NCI-H748 treated with DMSO at 0.1 percent for 48 hours (cell line): ENCODE data around the gene NUMB.

ENCODE experiments used
- DNase-seq: peaks from one replicate; lab custom pipeline; 2025; lab: John Stamatoyannopoulos, UW

Gene NUMB

DNA sequence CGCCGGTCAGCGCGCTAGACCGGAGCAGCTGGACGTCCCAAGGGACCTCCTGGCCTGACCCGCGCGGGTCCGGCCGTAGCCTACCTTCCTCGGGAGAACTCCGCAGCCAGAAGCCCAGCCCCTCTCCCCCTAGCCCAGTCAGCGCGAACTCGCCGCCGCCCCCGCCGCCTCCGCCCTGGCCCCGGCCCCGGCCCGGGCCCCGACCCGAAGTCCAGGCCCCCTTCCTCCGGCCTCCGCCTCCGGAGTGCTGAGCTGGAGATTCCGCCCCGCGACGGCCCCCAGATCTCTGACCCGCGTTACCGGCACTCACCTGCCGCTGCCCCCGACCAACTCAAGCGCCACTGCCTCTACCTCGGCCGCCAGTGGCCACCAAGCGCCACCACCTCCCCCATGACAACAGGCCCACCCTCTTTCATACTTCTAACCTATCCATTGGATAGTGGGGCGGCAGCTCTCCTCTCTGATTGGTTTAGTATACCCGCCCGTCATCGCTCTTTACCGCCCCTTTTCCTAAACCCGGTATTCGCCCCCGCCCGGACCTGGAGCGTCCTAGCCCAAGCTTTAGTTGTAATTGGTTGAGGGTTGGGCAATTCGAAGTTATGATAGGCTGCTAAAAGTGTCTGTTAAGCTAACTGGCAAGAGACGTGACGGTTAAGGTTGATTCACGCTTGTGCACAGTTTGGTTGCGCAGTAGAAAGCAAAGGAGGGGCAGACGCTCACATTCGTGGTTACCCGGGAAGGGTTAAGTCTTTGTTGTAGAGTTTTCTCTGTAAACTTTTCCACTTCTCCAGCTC, at the start of gene NUMB:
Gene NUMB, minus strand, starts transcription at position 364 of the 794 bp plus-strand sequence. CDS start 102,795 bp downstream, outside the sequence.
- DNase-seq: peak; percentile 99

DNA sequence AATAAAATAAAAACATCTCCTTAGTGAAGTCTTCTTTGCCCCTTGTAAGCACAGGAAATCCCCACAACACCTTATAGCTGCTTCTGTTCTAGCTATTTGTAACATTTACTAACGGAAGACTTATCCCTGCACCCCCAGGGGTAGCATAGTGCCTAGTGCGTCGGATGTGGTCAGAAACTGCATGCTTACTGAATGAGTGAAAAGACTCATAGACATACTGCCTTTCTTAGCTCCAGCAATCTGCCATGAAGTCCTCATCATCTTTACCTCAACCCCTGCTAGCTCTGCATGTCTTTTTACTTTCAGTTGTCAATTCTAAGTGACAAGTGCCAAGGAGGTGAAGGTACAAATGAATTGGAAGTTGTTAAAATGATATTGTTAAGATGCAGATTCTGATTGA, 45.3 kb upstream of the NUMB start:
- DNase-seq: no peak

DNA sequence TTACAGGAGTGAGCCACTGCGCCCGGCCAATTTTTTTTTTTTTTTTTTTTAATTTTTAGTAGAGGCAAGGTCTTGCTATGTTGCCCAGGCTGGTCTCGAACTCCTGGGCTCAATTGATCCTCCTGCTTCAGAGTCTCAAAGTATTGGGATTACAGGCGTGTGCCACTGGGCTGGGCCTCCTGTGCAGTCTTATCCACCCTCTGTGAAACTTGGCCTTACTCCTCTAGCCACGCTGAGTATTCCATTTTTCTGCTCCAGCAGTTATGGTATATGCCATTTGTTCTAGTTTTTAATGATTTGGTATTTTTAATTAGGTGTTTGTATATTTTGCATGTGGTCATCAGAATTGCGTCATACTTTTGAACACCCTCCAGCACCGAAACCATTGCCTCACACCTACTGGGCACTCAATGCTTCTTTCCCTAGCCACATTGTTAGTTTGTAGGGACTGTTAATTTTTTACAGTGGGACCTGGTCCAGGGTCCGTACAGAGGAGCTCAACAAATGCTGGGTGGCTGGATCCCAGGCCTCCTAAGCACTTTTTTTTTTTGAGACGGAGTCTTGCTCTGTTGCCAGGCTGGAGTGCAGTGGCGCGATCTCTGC, 43.8 kb upstream of the NUMB start:
- no peak for DNase-seq

DNA sequence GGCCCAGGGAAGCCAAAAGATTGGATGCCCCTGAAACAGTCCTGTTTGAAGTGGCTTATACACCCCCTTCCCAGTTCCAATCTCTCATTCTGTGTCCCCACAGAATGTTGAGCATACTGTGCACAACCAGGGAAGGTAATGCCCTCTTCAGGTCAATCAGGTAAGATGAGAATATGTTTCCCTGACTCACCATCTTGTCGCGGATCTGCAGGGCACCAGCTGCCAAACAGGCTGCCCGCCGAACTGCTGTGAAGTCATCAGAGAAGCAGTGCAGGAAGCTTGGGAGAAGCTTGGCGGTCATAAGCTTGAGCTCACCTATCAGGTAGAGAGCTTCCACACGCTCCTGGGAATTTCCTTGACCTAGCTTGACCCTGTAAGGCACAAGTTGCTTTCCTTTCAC, 42.0 kb upstream of the NUMB start:
- DNase-seq: no peak

DNA sequence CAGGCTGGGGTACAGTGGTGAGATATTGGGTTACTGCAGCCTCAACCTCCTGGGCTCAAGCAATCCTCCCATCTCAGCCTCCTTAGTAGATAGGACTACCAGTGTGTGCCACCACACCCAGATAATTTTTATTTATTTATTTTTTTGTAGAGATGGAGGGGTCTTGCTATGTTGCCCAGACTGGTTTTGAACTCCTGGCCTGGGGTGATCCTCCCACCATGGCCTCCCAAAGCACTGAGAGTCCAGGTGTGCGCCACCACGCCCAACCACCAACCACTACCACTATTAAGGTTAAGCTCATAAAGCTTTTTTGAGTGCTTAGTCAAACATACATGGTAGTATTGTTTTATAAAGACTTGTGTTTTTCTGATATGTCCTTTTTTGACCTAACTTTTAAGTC, 36.2 kb upstream of the NUMB start:
- no peak for DNase-seq

DNA sequence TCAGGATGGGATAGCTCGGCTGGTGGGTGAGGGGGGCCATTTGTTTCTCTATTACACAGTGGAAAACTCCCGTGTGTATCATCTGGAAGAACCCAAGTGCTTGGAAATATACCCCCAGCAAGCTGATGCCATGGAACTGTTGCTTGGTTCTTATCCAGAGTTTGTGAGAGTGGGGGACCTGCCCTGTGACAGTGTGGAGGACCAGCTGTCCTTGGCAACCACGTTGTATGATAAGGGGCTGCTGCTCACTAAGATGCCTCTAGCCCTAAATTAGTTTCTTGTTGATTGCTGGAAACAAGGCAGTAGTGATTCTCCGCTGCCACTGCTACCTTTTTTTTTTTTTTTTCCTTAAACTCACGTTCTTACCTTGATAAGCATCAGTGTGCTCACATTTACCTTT, 34.3 kb upstream of the NUMB start:
- DNase-seq: no peak

DNA sequence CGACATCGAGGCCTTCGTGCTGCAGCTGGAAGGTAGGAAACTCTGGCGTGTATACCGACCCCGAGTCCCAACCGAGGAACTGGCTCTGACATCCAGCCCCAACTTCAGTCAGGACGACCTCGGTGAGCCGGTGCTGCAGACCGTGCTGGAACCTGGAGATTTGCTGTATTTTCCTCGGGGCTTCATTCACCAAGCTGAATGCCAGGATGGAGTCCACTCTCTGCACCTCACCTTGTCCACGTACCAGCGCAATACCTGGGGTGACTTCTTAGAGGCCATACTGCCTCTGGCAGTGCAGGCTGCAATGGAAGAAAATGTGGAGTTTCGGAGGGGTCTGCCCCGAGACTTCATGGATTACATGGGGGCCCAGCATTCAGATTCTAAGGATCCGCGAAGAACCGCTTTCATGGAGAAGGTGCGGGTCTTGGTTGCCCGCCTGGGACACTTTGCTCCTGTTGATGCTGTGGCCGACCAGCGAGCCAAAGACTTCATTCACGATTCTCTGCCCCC, 33.8 kb upstream of the NUMB start:
- peak; percentile 11 for DNase-seq

DNA sequence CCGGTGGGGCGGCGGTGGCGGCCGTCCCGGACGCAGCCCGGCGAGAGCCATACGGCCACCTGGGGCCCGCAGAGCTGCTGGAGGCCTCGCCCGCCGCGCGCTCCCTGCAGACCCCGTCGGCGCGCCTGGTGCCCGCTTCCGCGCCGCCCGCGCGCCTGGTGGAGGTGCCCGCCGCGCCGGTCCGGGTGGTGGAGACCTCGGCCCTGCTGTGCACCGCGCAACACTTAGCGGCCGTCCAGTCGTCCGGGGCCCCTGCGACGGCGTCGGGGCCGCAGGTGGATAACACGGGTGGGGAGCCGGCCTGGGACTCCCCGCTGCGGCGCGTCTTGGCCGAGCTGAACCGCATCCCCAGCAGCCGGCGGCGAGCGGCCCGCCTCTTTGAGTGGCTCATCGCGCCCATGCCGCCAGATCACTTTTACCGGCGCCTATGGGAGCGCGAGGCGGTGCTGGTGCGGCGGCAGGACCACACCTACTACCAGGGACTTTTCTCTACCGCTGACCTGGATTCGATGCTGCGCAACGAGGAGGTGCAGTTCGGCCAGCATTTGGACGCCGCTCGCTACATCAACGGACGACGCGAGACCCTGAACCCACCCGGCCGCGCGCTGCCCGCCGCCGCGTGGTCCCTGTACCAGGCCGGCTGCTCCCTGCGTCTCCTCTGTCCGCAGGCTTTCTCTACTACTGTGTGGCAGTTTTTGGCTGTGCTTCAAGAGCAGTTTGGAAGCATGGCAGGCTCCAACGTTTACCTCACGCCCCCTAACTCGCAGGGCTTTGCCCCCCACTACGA, 33.1 kb upstream of the NUMB start:
- DNase-seq: peak; percentile 47

DNA sequence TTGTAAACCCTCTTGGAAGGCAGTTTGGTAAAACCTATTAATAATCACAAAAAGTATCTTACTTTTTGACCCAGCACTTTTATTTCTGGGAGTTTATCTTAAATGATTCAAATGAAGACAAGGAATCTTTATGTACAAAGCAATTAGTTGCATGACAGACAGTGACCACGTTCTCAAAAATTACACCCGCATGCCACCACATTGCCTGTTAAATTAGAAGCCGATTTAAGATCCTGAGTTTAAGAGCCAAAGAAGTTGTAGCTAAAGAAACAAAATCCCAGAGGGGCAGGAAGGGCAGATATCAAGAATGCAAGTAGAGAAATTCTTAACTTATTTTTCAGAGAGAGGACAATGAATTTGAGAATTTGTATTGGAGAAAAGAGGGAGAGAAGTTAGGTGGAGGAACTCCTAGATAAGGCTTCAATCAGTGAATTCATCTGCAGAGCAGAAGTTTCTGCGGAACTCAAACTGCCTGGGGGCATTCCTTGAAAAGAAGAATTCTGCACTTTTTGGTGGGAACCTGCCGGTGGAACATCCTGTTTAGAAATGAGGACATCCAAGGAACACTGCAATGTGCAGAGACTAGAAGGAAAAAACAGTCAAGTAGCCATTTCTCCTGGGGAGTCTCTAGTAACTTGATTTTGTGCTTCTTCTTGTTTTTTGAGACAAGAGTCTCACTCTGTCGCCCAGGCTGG, 31.3 kb upstream of the NUMB start:
- no peak for DNase-seq

DNA sequence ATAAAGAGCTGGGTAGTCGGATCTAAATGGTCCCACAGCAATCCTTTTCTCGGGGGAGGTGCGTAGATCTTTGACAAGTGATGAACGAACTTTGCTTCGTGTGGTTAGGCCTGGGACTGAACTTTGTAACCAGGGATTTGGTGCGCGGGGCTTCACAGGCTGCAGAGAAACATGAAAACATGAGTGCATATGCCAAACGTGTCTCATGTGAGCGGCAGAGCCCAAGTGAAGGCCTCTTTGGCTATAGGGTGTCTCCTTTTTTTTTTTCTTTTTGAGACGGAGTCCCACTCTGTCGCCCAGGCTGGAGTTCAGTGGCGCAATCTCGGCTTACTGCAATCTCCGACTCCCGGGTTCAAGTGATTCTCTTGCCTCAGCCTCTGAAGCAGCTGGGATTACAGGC, 20.3 kb upstream of the NUMB start:
- DNase-seq: no peak

DNA sequence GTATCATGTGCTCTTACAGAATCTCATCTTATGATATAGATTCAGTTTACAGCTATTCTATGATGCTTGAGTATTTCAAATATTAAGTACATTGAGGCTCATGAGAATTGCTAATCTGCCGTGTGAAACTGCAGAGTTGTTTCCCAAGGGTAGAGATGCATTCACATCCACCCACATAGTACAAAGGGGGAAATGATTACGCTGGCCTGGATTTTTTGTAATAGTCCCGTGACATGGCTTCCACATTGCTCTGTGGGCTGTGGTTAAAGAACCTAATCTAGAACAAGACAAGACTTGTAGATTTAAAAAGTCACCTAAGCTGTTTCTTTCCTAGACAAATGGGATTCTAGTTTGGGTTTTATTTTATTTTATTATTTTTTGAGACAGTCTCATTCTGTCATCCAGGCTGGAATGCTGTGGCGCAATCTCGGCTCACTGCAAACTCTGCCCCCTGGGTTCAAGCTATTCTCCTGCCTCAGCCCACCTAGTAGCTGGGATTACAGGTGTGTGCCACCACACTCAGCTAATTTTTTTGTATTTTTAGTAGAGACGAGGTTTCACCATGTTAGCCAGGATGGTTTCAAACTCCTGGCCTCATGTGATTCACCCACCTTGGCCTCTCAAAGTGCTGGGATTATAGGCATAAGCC, 19.4 kb upstream of the NUMB start:
- no peak for DNase-seq

DNA sequence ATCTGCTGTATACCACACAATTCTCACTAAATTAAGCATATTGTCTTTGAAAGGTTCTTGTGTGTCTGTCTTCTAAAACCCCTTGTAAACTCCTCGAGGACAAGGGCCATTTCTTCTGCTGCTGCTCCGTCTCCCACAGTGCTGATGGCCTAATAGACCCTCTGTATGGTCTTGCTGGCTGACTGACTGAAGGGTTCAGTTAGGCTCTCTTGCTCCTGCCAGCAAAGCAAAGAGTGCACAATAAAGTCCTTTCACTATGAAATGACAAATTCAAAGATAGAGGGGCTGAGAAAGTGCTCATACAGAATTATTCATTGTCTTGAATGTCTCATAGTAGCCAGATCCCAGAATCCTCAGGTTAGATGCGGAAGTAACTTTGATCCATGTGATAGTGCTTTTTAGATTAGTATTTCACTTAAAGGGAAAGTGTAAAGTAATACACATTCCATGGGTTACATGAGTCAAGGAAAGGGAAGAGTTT, 18.1 kb upstream of the NUMB start:
- no peak for DNase-seq

DNA sequence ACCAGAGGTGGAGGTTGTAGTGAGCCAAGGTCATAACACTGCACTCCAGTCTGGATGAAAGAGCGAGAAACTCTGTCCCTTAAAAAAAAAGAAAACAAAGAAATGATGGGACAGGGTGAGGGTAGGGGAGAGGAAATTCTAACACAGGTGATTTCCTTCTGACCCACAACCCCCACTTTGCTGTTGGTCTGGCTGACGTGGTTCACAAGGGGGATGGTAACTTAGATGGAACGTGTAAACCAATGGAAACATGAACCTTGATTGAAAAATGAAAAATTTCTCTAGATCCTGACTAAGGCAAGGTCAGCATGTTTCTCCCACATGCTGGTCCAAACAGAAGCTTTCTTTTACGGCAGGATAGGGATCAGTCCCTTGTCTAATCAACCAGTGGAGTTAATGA, 16.6 kb upstream of the NUMB start:
- no peak for DNase-seq

DNA sequence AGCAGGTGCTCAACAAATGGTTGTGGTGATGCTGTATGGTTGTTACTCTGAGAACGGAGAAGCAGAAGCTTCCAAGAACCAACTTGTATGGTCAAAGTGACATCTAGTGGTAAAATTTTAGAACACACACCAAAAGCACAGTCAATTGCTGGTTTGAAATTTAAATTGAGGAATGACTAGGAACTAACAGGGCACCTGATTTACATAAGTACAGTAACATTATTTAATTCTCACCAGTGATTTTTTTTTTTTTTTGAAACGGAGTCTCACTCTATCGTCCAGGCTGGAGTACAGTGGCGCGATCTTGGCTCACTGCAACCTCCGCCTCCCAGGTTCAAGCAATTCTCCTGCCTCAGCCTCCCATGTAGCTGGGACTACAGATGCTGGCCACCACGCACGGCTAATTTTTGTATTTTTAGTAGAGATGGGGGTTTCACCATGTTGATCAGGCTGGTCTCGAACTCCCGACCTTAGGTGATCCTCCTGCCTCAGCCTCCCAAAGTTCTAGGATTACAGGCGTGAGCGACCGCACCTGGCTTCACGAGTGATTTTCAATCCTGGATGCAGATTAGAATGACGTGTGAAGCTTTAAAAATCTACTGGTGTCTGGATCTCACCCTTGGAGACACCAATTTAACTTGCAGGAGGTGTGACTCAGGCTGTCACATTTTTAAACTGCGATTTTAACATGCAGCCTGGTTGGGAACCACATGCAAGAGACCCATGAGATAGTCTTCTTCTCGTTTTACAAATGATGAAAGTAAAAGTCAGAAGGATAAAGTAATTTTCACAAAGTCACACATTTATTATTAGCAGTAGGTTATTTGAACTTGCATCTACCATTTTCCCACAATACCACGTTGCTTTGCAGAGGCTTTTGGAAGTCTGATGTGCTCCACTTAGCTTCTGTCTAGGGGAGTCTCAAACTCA, 14.1 kb upstream of the NUMB start:
- DNase-seq: peak; percentile 61

DNA sequence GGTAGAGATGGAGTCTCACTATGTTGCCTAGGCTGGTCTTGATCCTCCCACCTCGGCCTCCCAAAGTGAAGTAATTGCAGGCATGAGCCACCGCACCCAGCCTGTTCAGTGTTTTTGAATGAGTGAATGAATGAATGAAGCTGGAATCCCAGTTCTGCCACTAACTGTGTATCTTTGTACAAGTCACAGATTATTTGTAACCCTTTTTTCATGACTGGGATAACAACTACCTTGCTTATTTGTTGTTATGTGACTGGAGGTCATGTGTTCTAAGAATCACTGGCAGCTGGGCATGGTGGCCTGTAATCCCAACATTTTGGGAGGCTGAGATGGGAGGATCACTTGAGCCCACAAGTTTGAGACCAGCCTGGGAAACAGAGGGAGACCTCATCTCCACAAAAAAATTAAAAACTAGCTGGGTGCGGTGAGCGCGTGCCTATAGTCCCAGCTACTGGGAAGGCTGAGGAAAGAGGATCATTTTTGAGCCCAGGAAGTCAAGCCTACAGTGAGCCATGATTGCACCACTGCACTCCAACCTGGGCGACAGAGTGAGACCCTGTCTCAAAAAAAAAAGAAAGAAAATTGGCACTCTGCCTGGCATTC, 13.3 kb upstream of the NUMB start:
- DNase-seq: no peak

DNA sequence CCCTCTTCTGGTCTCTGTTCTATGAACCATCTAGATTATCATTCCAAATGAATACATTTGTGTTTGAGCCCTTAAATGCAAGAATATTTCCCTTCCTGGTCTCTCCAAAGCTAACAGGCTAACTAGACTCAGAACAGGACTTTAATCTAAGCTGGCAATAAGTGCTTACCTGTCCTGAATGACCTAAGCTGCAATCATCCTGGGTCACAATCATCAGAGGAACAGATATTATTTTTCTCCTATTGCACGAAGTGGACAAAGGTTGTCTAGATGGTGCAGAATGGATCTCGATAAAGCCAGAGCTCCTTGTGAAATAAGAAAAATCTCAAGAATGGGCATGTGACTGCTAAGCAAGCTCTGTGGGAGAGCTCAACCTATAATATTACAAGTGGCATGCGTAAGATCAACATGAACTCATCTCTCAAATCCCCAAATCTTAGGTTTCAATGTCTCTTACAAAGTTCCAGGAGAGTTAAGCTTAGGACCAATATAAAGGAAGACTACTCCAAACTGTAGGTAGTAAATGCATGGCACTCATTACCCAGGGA, 10.6 kb upstream of the NUMB start:
- no peak for DNase-seq

DNA sequence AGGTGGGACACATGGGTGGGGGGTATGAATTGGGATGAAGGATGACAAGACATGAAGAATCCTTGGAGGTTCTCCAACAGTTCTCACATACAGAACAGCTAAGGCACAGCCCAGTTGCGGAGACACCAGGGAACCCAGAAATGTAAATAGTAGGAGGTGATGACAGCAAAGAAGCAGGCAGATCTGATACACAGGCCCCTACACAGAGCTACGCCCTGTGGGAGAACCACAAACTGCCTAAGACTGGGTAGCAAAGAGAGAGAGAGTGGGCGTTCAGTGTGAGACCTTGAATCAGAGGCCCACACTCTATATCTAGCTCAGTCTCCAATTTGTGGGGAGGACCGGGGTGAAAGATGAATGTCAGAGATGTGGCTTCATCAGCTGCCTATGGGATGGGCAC, 9.5 kb upstream of the NUMB start:
- DNase-seq: no peak

DNA sequence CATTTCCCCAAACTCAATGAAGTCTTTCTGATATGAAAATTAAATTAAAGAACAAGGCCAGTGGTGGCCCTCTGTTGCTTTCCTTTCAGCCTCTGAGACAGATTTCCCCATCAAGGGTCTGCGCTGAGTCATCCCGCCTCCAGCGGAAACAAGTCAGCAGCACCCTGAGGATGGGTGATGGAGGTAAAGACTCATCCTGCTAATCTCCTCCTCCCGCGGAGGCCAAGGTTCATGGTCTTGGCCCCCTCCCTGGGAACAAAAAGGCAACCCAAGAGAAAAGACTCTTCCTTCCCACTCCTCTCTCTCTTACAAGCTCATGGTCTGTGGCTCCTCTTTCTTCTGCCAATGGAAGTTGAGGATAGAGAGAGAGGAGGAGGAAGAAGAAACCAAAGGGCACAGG, 9.0 kb upstream of the NUMB start:
- no peak for DNase-seq

DNA sequence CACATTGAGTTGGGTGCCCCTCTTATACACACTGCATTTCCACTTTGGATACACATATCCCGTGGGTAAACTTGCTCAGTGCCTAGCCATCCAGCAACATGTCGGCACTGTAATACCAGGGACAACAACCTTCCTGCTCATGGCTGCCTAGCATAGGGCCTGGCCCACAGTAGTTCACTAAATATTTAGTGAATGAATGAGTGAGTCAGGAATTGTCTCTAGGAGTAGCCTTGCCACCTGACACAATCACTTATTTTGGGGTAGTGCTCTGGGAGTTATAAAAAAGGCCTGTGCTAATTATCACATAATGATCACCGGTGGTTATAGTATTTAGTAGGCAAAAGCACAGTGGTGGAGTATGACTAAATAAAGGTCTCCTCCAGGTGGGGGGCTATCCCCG, 8.5 kb upstream of the NUMB start:
- no peak for DNase-seq
